AG04450 (cell line): Measurements from ENCODE around the gene PDIK1L. TPM values are rescaled to one million over a fixed set of nuclear protein-coding genes. Genes with fewer than 3 reads are reported as not detected.

Experiments
- CTCF ChIA-PET: fragments of 300-600, 350-600 bp; formaldehyde crosslinking; extraction: SDS; loops from one replicate; lab custom pipeline; 2022; ENCODE audit warnings: antibody characterized with exemption, inconsistent platforms; lab: Charles Lee
- POLR2A ChIA-PET: fragments of 350-600 bp; formaldehyde crosslinking; extraction: SDS; loops from one replicate; lab custom pipeline; 2021; ENCODE audit warnings: antibody characterized with exemption, inconsistent platforms; lab: Yijun Ruan, JAX
- DNase-seq: peaks from one replicate; pipeline ENCODE4 v3.0.0-alpha.2; 2011; ENCODE audit warnings: low read depth, low spot score
- H3K27ac ChIP-seq: one replicate; pipeline ENCODE4 v1.5.1; 2012; ENCODE audit warnings: low read depth, low read length, control low read depth
- H3K27me3 ChIP-seq: one replicate; pipeline ENCODE4 v1.6.0; 2012; ENCODE audit warnings: low read length; ENCODE audit not compliant: control insufficient read depth, insufficient read depth
- H3K4me3 ChIP-seq: 2 replicates; pipeline ENCODE4 v1.5.1; 2011; ENCODE audit warnings: mild to moderate bottlenecking, low read depth, low read length, control low read depth
- H3K9me3 ChIP-seq: 2 replicates; pipeline ENCODE4 v1.5.1; 2012; ENCODE audit warnings: low read length; ENCODE audit not compliant: control insufficient read depth, insufficient read depth
- CTCF ChIP-seq: IDR thresholded peaks from 2 replicates; pipeline ENCODE4 v1.5.1; 2011; ENCODE audit warnings: low read depth, low read length, control low read depth, inconsistent platforms
- polyA plus RNA-seq: library from polyadenylated mRNA; depleted of rRNA; stranded (reverse); fragments of >200 nt; gene quantifications from 2 replicates; pipeline ENCODE4 v1.2.3, GENCODE V29; 2011

The PDIK1L gene
- polyA plus RNA-seq, 1 experiment, result 2.9 TPM

GRCh38 chr1:26130695-26131094 lies 19.1 kb downstream of the PDIK1L start:
- DNase-seq, result no peak
- Histone ChIP-seq H3K9me3 (no peaks in the 10 kb centered on the region), H3K4me3 (no peak overlapping the region), H3K27ac (no peak overlapping the region), H3K27me3 (peaks cover 13% of the 10 kb centered on the region)
- CTCF ChIA-PET, result interaction anchor here (0.7 to 1.7 kb wide), 3 partner anchors 16 to 235 kb away, joined by 3 read pairs; partner anchors contain the start of gene ZNF593
- POLR2A ChIA-PET, result no interaction called here
- TF ChIP-seq CTCF, result no peak

- DNase-seq, result no peak
- H3K4me3 ChIP-seq, result no peak overlapping the region
- H3K9me3 ChIP-seq, result no peaks in the 10 kb centered on the region
- CTCF ChIA-PET, result interaction anchor here (0.7 to 1.8 kb wide), 3 partner anchors 13 to 102 kb away, joined by 3 to 8 read pairs (median 3); partner anchors contain the start of gene CEP85
- POLR2A ChIA-PET, result no interaction called here
- no peak overlapping the region for H3K27ac ChIP-seq
- TF ChIP-seq CTCF, result no peak
- H3K27me3 ChIP-seq, result peaks cover 13% of the 10 kb centered on the region
Measured at GRCh38 chr1:26132128-26132833, 20.7 kb downstream of the PDIK1L start.

- ChIA-PET CTCF (interaction anchor here (0.7 to 1.8 kb wide), 3 partner anchors 12 to 101 kb away, joined by 3 to 8 read pairs (median 3); partner anchors contain the start of gene CEP85), POLR2A (no interaction called here)
- TF ChIP-seq CTCF, result no peak
Measured at GRCh38 chr1:26132834-26133167, 21.2 kb downstream of the PDIK1L start.

GRCh38 chr1:26134466-26134865 lies 22.8 kb downstream of the PDIK1L start:
- Histone ChIP-seq H3K9me3 (no peaks in the 10 kb centered on the region), H3K4me3 (no peak overlapping the region), H3K27ac (no peak overlapping the region), H3K27me3 (peaks cover 10% of the 10 kb centered on the region)
- no peak for DNase-seq
- TF ChIP-seq CTCF, result no peak
- CTCF ChIA-PET, result no interaction called here
- POLR2A ChIA-PET, result no interaction called here

More at GRCh38 chr1:26132834-26133167, 21.2 kb downstream of the PDIK1L start:
- H3K27me3 ChIP-seq, result peaks cover 13% of the 10 kb centered on the region
- no peaks in the 10 kb centered on the region for H3K9me3 ChIP-seq
- no peak for DNase-seq
- H3K4me3 ChIP-seq, result no peak overlapping the region
- H3K27ac ChIP-seq, result no peak overlapping the region

GRCh38 chr1:26138974-26139558 lies 27.4 kb downstream of the PDIK1L start:
- no peak overlapping the region for H3K4me3 ChIP-seq
- ChIA-PET CTCF (interaction anchor here (1.6 kb wide), 1 partner anchor 31 kb away, joined by 6 read pairs; no protein-coding TSS in a partner anchor), POLR2A (no interaction called here)
- no peak for DNase-seq
- H3K27me3 ChIP-seq, result no peaks in the 10 kb centered on the region
- TF ChIP-seq CTCF, result no peak
- no peak overlapping the region for H3K27ac ChIP-seq
- H3K9me3 ChIP-seq, result no peaks in the 10 kb centered on the region
